GM19467 (cell line): ENCODE data around the gene ACE.

Experiments used
- ATAC-seq: cut with Tn5 transposase; IDR thresholded peaks from one replicate; pipeline ENCODE4 v1.9.1; 2021; ENCODE audit warnings: mild to moderate bottlenecking, moderate library complexity; ENCODE audit not compliant: unreplicated experiment

ACE gene

GRCh38 chr17:63490858-63491400, 14.1 kb downstream of the ACE start:
- no peak for ATAC-seq

GRCh38 chr17:63491413-63491812, 14.6 kb downstream of the ACE start:
- ATAC-seq, result no peak

- ATAC-seq, result no peak
Measured at GRCh38 chr17:63491977-63492618, 15.2 kb downstream of the ACE start.

GRCh38 chr17:63492940-63493339, 16.1 kb downstream of the ACE start:
- no peak for ATAC-seq

GRCh38 chr17:63493411-63493810, 16.6 kb downstream of the ACE start:
- ATAC-seq, result no peak

- no peak for ATAC-seq
Measured at GRCh38 chr17:63494300-63494928, 17.6 kb downstream of the ACE start.

- ATAC-seq, result no peak
Measured at GRCh38 chr17:63495491-63495890, 18.6 kb downstream of the ACE start.

GRCh38 chr17:63496177-63496576, 19.3 kb downstream of the ACE start:
- no peak for ATAC-seq

- ATAC-seq, result no peak
Measured at GRCh38 chr17:63496663-63497400, 20.0 kb downstream of the ACE start.

GRCh38 chr17:63497708-63498483, 21.0 kb downstream of the ACE start:
- no peak for ATAC-seq

GRCh38 chr17:63498626-63499195, 21.9 kb downstream of the ACE start:
- no peak for ATAC-seq

GRCh38 chr17:63500543-63501390, 23.9 kb downstream of the ACE start:
- ATAC-seq, result no peak

- no peak for ATAC-seq
Measured at GRCh38 chr17:63503341-63503705, 26.5 kb downstream of the ACE start.

- no peak for ATAC-seq
Measured at GRCh38 chr17:63504261-63504660, 27.4 kb downstream of the ACE start.

- no peak for ATAC-seq
Measured at GRCh38 chr17:63505341-63505740, 28.5 kb downstream of the ACE start.

- no peak for ATAC-seq
Measured at GRCh38 chr17:63506627-63507026, 29.8 kb downstream of the ACE start.

- no peak for ATAC-seq
Measured at GRCh38 chr17:63511331-63511730, 34.5 kb downstream of the ACE start.

- ATAC-seq, result no peak
Measured at GRCh38 chr17:63512388-63512787, 35.5 kb downstream of the ACE start.

- ATAC-seq, result no peak
Measured at GRCh38 chr17:63512896-63513644, 36.2 kb downstream of the ACE start.
